GM15510 (cell line): Measurements from ENCODE around the gene FKBP14.

Source experiments
- POLR2A ChIP-seq: IDR thresholded peaks from 3 replicates; pipeline ENCODE4 v1.6.1; 2011; ENCODE audit warnings: borderline replicate concordance; ENCODE audit not compliant: insufficient read length; ENCODE audit errors: extremely low read depth

Gene FKBP14, protein sequence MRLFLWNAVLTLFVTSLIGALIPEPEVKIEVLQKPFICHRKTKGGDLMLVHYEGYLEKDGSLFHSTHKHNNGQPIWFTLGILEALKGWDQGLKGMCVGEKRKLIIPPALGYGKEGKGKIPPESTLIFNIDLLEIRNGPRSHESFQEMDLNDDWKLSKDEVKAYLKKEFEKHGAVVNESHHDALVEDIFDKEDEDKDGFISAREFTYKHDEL

DNA sequence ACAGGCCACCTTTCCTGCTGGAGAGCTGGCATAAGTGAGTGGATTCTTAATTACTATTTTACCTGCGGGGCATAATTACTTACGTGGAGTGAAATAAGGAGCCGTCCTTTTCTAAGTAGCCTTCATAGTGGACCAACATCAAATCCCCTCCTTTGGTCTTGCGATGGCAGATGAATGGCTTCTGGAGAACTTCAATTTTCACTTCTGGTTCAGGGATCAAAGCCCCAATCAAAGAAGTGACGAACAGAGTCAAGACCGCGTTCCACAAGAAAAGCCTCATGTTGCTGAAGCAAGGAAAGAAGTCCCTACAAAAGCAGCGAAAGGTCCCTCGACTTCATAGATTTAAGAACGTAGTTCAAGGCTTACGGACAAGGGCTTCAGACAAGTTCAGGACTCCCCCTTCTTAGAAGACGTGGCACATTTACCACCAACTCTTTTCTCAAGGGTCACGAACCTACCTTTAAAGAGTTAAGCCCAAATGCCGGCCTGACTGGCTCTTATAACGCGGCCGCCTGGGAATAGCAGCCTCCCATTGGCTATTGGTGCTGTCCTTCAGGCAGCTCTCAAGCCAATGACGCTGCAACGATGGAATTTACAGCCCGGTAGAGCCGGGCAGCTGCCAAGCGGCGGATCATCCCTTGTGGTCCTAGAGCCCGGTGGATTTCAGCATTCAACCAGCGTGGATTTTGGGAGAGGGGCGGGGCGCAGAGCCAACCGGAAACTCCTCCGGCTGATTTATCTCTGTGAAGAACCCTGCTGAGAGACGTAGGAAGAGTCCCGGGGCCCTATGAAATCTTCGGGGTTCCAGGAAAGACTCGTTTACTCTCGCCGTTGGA lies at the start of gene FKBP14:
TSS of gene FKBP14 (minus strand) at position 474 of the 836 bp plus-strand sequence. CDS start at position 280, 194 bp downstream.
- TF ChIP-seq POLR2A: peak; percentile 59

DNA sequence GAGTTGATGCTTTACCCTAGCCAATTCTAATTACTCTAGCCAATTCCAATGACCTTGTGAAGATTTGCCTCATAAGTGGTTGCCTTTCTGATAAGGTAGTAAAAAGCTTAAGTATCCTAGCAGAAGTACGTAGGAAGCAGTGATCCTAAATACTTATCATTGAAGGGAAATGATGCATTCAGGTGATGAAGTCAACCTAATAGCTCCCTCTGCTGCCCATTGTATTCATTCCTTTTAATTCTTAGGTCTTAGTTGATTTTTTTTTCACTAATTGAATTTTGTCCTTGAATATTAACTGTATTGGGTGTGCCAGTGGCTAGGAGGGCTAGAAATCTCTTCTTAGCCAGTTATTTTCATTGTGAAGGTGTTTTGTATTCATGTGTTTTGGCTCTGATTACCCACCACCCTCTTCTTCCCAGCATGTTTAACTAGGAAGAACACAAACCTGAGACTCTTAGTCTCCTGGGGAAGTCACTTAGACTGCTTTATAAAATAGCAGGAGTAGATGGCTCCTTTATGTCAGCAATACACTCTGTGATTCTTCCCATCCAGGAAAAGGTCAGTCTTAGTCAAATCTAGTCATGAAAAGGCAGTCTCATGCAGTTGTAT lies 48.0 kb upstream of the FKBP14 start:
- no peak for TF ChIP-seq POLR2A

DNA sequence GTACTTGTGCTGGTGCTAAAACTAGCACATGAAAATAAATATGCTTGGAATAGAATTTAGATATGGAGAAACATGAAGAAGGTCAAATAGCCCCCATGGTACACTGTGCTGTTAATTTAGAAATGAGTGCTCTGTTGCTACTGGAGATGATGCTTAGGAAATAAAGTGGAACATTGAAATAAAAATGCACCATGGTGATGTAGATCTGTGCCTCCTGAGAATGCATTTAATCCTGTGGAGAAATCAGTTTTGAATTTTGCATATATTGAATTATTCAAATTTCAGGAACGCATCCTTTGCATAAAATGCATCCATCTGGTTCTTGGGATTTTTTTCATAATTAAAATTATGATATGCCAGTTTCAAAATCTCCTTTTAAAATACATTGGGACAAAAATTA lies 46.2 kb upstream of the FKBP14 start:
- TF ChIP-seq POLR2A: no peak

DNA sequence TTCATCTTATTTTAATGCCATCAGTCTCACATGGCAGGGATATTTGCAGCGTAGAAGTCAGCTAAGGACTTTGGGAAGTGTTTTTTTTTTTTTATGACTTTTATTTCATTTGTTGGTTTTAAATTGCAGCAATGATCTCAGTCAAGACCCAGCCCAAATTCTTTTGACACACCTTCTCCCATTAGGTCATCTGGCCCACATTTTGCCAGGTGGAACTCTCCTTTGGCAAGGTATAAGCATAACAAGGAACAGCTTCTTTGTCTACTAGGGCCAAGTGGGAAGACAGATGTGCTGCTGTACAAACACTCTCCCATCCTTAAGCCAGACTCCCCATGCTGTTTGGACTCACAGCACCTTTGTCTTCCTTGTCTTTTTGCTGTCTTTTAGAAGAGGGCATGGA lies 43.5 kb upstream of the FKBP14 start:
- TF ChIP-seq POLR2A: no peak

DNA sequence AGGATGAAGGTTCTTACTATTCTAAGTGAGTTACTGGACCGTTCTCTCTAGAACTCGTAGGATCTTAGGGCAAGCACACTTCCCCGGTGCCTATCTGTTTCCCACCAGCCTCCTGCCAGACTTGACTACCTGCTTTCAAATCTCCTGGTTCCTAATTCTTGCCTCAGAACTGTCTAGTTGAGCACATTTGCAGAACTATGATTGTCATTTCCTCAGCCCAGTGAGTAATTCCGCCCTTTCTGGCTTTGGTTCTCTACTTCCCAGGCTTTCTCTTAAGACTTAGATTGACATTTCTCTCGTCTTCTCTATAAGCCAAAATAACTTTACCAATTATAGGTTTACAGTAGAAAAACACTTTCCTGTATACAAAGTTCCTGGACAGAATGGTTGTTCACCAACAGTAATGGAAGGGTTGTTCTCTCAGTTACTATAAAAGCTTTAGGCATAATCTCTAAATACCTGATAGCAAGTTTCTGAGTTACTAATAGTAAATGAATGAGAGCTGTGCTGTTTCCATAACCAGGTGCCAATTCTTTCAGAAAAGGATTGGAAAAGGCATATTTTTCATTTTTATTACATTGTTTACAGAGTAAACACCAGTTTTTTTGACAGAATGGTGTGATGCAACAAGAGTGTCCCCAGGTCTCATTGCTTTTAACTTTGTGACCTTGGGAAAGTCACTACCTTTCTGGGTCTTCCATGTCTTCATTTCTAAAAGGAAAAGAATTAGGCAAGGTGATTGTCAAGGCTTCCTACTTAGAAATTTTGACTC lies 42.8 kb upstream of the FKBP14 start:
- no peak for TF ChIP-seq POLR2A

DNA sequence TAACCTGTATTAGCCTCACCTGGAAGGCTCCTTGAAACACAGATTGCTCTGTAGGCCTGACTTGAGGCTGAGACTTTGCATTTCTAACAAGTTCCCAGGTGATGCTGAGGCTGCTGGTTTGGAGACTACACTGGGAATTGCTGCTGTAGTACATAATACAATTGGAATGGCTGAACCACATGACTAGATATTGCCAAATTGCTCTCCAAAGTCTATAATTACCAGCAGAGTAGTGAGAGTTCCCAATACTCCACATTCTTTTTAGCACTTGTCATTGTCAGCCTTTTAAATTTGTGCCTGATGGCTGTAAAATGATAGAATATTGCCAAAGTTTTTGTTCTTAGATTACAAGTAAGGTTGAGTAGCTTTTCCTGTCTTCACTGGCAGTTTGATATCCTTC lies 41.6 kb upstream of the FKBP14 start:
- no peak for TF ChIP-seq POLR2A

DNA sequence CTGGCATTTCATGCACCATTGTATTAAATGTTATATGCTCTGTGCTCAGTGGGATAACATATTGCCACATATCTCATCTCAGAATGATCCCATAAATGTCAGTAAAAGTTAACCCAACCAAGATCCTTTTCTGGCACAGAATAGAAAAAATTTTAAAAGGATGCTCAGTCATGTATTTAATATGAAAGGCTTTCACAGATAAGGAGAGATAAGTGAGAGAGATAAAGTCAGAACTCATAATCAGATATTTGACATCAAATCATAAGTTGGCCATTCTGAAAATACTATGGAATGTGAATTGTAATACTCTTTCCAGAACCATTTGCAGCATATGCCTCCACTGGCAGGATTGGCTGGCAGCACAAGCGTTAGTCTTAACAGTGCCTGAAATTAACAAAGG lies 40.2 kb upstream of the FKBP14 start:
- no peak for TF ChIP-seq POLR2A

DNA sequence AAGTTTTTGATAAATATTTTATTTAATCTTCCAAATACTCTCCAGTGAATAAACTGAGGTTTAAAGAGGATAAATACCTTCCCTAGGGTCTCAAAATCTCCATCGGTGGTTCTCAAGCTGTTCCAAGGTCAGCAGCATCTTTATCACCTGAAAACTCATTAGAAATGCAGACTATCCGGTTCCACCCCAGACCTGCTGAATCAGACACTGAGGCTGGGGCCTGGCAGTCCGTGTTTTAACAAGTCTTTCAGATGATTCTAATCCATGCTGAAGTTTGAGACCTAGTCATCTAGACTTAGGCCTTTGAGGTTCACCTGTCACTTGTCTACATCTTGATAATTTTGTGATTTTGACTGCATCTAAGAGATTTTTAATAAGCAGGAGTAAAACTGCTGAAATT lies 39.2 kb upstream of the FKBP14 start:
- no peak for TF ChIP-seq POLR2A

DNA sequence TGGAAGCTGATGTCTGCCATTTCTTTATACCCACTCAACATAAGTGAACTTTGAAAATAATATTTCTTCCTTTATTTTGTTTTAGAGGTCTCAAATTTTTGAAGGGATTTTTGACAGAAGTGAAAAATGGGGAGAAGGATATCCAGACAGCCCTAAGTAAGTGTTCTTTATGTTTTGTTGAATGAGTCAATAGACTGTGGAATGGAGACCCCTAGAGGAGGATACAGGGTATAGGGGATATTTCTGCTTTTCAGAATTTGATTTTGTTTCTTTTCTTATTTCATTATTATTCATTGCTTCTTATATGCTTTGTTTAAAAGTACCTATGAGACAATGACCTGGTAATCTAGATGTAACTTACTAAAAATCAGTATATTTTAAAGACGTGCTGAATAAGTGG lies 36.1 kb upstream of the FKBP14 start:
- no peak for TF ChIP-seq POLR2A

DNA sequence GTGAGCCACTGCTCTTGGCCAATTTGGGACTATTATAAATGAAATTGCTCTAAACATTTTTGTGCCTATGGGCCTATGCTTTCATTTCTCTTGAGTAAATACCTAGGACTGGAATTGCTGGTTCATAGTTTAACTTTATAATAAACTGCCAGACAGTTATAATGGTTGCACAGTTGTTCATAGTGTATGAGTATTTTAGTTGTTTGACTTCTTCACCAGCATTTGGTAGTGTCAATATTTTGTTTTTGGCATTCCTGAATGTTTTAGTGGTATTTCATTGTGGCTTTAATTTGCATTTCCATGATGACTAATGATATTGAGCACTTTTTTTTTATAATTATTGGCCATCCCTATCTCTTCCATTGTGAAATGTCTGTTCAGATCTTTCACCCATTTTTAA lies 31.2 kb upstream of the FKBP14 start:
- TF ChIP-seq POLR2A: no peak

DNA sequence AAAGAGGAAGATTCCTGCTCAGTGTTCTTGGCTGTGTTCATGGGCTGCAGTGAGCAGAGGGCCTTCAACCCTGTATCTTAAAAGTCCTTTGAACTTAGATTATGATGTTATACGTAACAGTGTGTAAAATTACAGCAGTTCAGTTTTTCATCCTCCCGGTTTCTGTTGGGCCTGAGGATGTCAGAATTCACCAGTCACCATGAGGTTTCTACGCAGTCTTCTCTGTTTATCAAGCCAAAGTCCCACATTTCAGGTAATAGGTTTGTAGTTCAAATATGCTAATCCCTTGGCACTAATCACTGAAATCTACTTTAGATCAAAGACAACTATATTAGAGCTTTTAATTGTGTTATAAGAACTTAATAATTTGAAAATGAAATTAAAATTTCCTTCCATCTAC lies 26.6 kb upstream of the FKBP14 start:
- no peak for TF ChIP-seq POLR2A

DNA sequence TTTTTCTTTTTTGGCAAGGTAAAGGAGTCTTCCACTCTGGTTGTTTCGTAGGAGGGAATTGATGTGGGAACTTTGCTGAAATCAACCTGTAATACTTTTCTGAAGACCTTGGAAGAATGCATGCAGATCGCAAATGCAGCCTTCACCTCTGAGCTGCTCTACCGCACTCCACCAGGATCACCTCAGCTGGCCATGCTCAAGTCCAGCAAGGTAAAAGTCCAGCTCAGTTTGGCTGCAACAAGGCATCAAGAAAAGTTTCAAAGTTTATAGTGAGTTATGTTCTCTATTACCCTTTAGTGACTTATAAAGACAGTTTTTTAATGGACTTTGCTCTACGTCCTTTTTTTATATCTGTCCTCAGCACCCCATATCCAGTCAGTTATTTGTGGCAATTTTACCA lies 22.7 kb upstream of the FKBP14 start:
- no peak for TF ChIP-seq POLR2A

DNA sequence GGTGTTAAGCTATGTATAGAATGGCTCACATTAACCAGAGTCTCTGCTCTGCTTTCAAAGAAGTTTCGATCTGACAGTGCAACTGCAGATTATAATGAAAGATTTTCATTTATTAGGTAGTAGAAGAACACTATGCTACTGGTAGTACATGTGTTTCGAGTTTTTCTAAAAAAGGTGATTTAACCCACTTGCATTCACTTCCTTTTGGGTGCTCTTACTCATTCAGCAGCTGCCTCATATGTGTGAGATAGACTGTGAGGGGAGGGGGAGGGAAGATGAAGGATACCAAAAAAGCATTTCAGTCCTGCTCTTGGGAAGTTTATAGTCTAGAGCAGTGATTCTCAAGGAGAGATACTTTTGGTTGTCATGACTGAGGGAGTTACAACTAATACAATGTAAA lies 22.1 kb upstream of the FKBP14 start:
- no peak for TF ChIP-seq POLR2A

DNA sequence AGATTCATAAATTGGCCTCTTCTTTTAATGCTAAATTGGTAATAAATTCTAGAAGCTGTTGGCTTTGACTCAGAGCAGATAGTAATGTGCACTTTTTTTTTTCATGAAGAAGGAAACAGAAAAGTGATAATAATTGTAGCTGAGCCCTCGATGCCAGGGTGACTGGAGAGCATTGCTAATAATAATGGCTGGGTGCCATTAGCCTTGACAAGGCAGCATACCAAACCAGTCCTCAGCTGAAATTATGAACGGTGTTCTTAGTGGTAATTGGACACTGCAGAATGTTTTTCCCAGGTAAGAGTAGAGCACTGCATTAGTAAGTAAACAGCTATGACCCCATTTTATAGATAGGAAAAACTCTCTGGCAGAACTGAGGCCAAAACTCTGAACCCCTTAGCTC lies 20.6 kb upstream of the FKBP14 start:
- TF ChIP-seq POLR2A: no peak
